Upper lobe of right lung (tissue), 1 donor: ENCODE measurements around the gene PTPRT. TPM values are rescaled to one million over a fixed set of nuclear protein-coding genes. Genes with fewer than 3 reads are reported as not detected.

Experiments
- ATAC-seq: fragments of 200-7000 bp; cut with Tn5 transposase; one replicate; pipeline ENCODE4 v1.9.1; 2020; ENCODE audit warnings: mild to moderate bottlenecking, moderate library complexity
- DNase-seq: peaks from one replicate; pipeline ENCODE4 v3.0.0-alpha.2; 2020
- H3K27ac ChIP-seq: fragments of 200-600 bp; one replicate; pipeline ENCODE4 v1.8.0; 2022
- H3K27me3 ChIP-seq: fragments of 200-600 bp; one replicate; pipeline ENCODE4 v1.8.0; 2022; ENCODE audit warnings: mild to moderate bottlenecking
- H3K36me3 ChIP-seq: fragments of 200-600 bp; one replicate; pipeline ENCODE4 v1.8.0; 2022
- H3K4me1 ChIP-seq: fragments of 200-600 bp; one replicate; pipeline ENCODE4 v1.8.0; 2022
- H3K4me3 ChIP-seq: fragments of 200-600 bp; one replicate; pipeline ENCODE4 v1.8.0; 2022; ENCODE audit warnings: mild to moderate bottlenecking
- H3K9me3 ChIP-seq: fragments of 200-600 bp; one replicate; pipeline ENCODE4 v1.8.0; 2022
- CTCF ChIP-seq: fragments of 200-600 bp; IDR thresholded peaks from one replicate; pipeline ENCODE4 v1.8.0; 2022; ENCODE audit warnings: antibody characterized with exemption
- intact Hi-C: fragments of 100-400 bp; cut with DNase I; formaldehyde crosslinking; loops from one replicate; pipeline ENCODE4 v1.11.0; 2022
- total RNA-seq: library from RNA; stranded (reverse); fragmentation: NEBNext Ultra II Directional; extraction: Animal tissue kit (Norgen Biotek cat#: 25700); gene quantifications from one replicate; pipeline ENCODE4 v1.2.1, GENCODE V29; 2021
- donor health status: DM: no; HTN: yes; CAD: no; lungs with severe emphysema.

PTPRT gene
- total RNA-seq, 1 donor from 2014 or later, result 0.46 TPM

- intact Hi-C loops, result no loop called here
- no peak overlapping the region for H3K4me3 ChIP-seq
- H3K27ac ChIP-seq, result no peak overlapping the region
- H3K27me3 ChIP-seq, result no peaks in the 10 kb centered on the region
- no peak for ATAC-seq
- no peaks in the 10 kb centered on the region for H3K36me3 ChIP-seq
- no peaks in the 10 kb centered on the region for H3K4me1 ChIP-seq
- DNase-seq, result no peak
- no peaks in the 10 kb centered on the region for H3K9me3 ChIP-seq
- TF ChIP-seq CTCF, result no peak
Measured at GRCh38 chr20:43037605-43038309, 151.9 kb downstream of the PTPRT start.

GRCh38 chr20:43034981-43035724, 154.6 kb downstream of the PTPRT start:
- DNase-seq (no peak), ATAC-seq (no peak)
- intact Hi-C loops, result no loop called here
- no peaks in the 10 kb centered on the region for H3K9me3 ChIP-seq
- no peak overlapping the region for H3K4me3 ChIP-seq
- H3K27me3 ChIP-seq, result no peaks in the 10 kb centered on the region
- H3K27ac ChIP-seq, result no peak overlapping the region
- H3K36me3 ChIP-seq, result no peaks in the 10 kb centered on the region
- H3K4me1 ChIP-seq, result no peaks in the 10 kb centered on the region
- TF ChIP-seq CTCF, result no peak

GRCh38 chr20:43032459-43032858, 157.2 kb downstream of the PTPRT start:
- Histone ChIP-seq H3K9me3 (no peaks in the 10 kb centered on the region), H3K27ac (no peak overlapping the region), H3K27me3 (no peaks in the 10 kb centered on the region), H3K4me1 (no peaks in the 10 kb centered on the region), H3K4me3 (no peak overlapping the region), H3K36me3 (no peaks in the 10 kb centered on the region)
- DNase-seq (no peak), ATAC-seq (no peak)
- intact Hi-C loops, result no loop called here
- no peak for TF ChIP-seq CTCF

GRCh38 chr20:43029176-43029575, 160.5 kb downstream of the PTPRT start:
- no peaks in the 10 kb centered on the region for H3K27me3 ChIP-seq
- no peaks in the 10 kb centered on the region for H3K4me1 ChIP-seq
- no peaks in the 10 kb centered on the region for H3K9me3 ChIP-seq
- intact Hi-C loops, result no loop called here
- no peak for TF ChIP-seq CTCF
- no peak for DNase-seq
- H3K4me3 ChIP-seq, result no peak overlapping the region
- ATAC-seq, result no peak
- no peaks in the 10 kb centered on the region for H3K36me3 ChIP-seq
- H3K27ac ChIP-seq, result no peak overlapping the region

- TF ChIP-seq CTCF, result no peak
- H3K4me3 ChIP-seq, result no peak overlapping the region
- H3K36me3 ChIP-seq, result no peaks in the 10 kb centered on the region
- no peaks in the 10 kb centered on the region for H3K4me1 ChIP-seq
- intact Hi-C loops, result no loop called here
- no peaks in the 10 kb centered on the region for H3K9me3 ChIP-seq
- ATAC-seq, result no peak
- H3K27ac ChIP-seq, result no peak overlapping the region
- no peak for DNase-seq
- no peaks in the 10 kb centered on the region for H3K27me3 ChIP-seq
Measured at GRCh38 chr20:43028470-43028869, 161.2 kb downstream of the PTPRT start.
